Astrocyte of the cerebellum (primary cell): ENCODE data around the gene CSHL1.

Source experiments
- DNase-seq: peaks from one replicate; pipeline ENCODE4 v3.0.0-alpha.2; 2011; ENCODE audit warnings: low read depth
- H3K4me3 ChIP-seq: 2 replicates; pipeline ENCODE4 v1.5.1; 2011; ENCODE audit warnings: mild to moderate bottlenecking, low read depth, low read length, moderate library complexity
- in situ Hi-C: cut with HindIII; loops from 2 replicates; pipeline ENCODE4 v1.10.0; 2017; ENCODE audit warnings: low sequenced_read_pairs
- TF ChIP-seq, protein P1 (sequence below): IDR thresholded peaks from 2 replicates; pipeline ENCODE4 v1.5.1; 2012; ENCODE audit warnings: low read length, low read depth, moderate library complexity, mild to moderate bottlenecking; ENCODE audit errors: missing control alignments

The CSHL1 gene

GRCh38 chr17:63954402-63955063 lies 43.5 kb upstream of the CSHL1 start:
- H3K4me3 ChIP-seq = no peak overlapping the region
- TF ChIP-seq, protein P1, sequence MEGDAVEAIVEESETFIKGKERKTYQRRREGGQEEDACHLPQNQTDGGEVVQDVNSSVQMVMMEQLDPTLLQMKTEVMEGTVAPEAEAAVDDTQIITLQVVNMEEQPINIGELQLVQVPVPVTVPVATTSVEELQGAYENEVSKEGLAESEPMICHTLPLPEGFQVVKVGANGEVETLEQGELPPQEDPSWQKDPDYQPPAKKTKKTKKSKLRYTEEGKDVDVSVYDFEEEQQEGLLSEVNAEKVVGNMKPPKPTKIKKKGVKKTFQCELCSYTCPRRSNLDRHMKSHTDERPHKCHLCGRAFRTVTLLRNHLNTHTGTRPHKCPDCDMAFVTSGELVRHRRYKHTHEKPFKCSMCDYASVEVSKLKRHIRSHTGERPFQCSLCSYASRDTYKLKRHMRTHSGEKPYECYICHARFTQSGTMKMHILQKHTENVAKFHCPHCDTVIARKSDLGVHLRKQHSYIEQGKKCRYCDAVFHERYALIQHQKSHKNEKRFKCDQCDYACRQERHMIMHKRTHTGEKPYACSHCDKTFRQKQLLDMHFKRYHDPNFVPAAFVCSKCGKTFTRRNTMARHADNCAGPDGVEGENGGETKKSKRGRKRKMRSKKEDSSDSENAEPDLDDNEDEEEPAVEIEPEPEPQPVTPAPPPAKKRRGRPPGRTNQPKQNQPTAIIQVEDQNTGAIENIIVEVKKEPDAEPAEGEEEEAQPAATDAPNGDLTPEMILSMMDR = no peak
- DNase-seq = no peak
- in situ Hi-C loops = no loop called here

GRCh38 chr17:63950940-63951907 lies 40.2 kb upstream of the CSHL1 start:
- no peak overlapping the region for H3K4me3 ChIP-seq
- TF ChIP-seq, protein P1 = peak; percentile 38
- no peak for DNase-seq
- in situ Hi-C loops = no loop called here

GRCh38 chr17:63949576-63950250 lies 38.7 kb upstream of the CSHL1 start:
- DNase-seq = no peak
- TF ChIP-seq, protein P1 = no peak
- no peak overlapping the region for H3K4me3 ChIP-seq
- in situ Hi-C loops = no loop called here

- DNase-seq = no peak
- H3K4me3 ChIP-seq = no peak overlapping the region
- in situ Hi-C loops = no loop called here
- TF ChIP-seq, protein P1 = no peak
Measured at GRCh38 chr17:63948521-63948920, 37.5 kb upstream of the CSHL1 start.

GRCh38 chr17:63947711-63948330 lies 36.8 kb upstream of the CSHL1 start:
- in situ Hi-C loops = no loop called here
- TF ChIP-seq, protein P1 = no peak
- no peak for DNase-seq
- H3K4me3 ChIP-seq = no peak overlapping the region
